IPS-20b (cell line): ENCODE results near the gene CYP19A1.

Experiments used
- H3K27ac ChIP-seq: one replicate; pipeline ENCODE4 v1.5.1; 2013; ENCODE audit warnings: low read length
- H3K27me3 ChIP-seq: 2 replicates; pipeline ENCODE4 v1.6.1; 2013; ENCODE audit warnings: mild to moderate bottlenecking, low read length, inconsistent platforms; ENCODE audit not compliant: insufficient read depth
- H3K36me3 ChIP-seq: 2 replicates; pipeline ENCODE4 v1.6.1; 2013; ENCODE audit warnings: low read depth, mild to moderate bottlenecking, inconsistent platforms, low read length, moderate library complexity; ENCODE audit not compliant: insufficient read depth
- H3K4me1 ChIP-seq: 2 replicates; pipeline ENCODE4 v1.6.1; 2013; ENCODE audit warnings: mild to moderate bottlenecking, control low read depth, inconsistent platforms, low read length, moderate library complexity; ENCODE audit not compliant: insufficient read depth
- H3K4me3 ChIP-seq: 2 replicates; pipeline ENCODE4 v1.5.1; 2013; ENCODE audit warnings: mild to moderate bottlenecking, low read length, inconsistent platforms
- H3K9ac ChIP-seq: 2 replicates; pipeline ENCODE4 v1.6.1; 2013; ENCODE audit warnings: low read depth, mild to moderate bottlenecking, inconsistent platforms, low read length, moderate library complexity
- H3K9me3 ChIP-seq: 2 replicates; pipeline ENCODE4 v1.6.1; 2013; ENCODE audit warnings: mild to moderate bottlenecking, low read depth, low read length, inconsistent platforms; ENCODE audit not compliant: insufficient read depth

CYP19A1 gene

GRCh38 chr15:51338496-51338895 is at the start of gene CYP19A1:
CYP19A1 (minus strand) TSS chr15:51338596; CDS start chr15:51242912, 95,684 bp downstream.
- H3K9me3 ChIP-seq: no peaks in the 10 kb centered on the region
- peaks cover 51% of the 10 kb centered on the region for H3K27me3 ChIP-seq
- H3K36me3 ChIP-seq: no peaks in the 10 kb centered on the region
- H3K4me1 ChIP-seq: no peaks in the 10 kb centered on the region
- H3K27ac ChIP-seq: no peak within 1 kb of the TSS
- H3K9ac ChIP-seq: no peak within 1 kb of the TSS
- H3K4me3 ChIP-seq: no peak within 1 kb of the TSS

- Histone ChIP-seq H3K4me1 (peaks cover 14% of the 10 kb centered on the region; the same call in 1 of the 2 replicates), H3K9ac (no peak overlapping the region), H3K36me3 (no peaks in the 10 kb centered on the region), H3K4me3 (no peak overlapping the region), H3K9me3 (no peaks in the 10 kb centered on the region; the same call in 1 of the 2 replicates), H3K27ac (no peak overlapping the region), H3K27me3 (no peaks in the 10 kb centered on the region)
These were observed 49.3 kb upstream of the CYP19A1 start for GRCh38 chr15:51387699-51388041.

GRCh38 chr15:51386960-51387698 is 48.7 kb upstream of the CYP19A1 start:
- Histone ChIP-seq H3K27ac (no peak overlapping the region), H3K4me3 (no peak overlapping the region), H3K9me3 (no peaks in the 10 kb centered on the region; the same call in 1 of the 2 replicates), H3K4me1 (peaks cover 14% of the 10 kb centered on the region; the same call in 1 of the 2 replicates), H3K9ac (no peak overlapping the region), H3K36me3 (no peaks in the 10 kb centered on the region), H3K27me3 (no peaks in the 10 kb centered on the region)

GRCh38 chr15:51386486-51386885 is 48.1 kb upstream of the CYP19A1 start:
- Histone ChIP-seq H3K9ac (no peak overlapping the region), H3K4me3 (no peak overlapping the region), H3K27ac (no peak overlapping the region), H3K9me3 (no peaks in the 10 kb centered on the region), H3K36me3 (no peaks in the 10 kb centered on the region), H3K4me1 (peaks cover 10% of the 10 kb centered on the region; the same call in 1 of the 2 replicates), H3K27me3 (no peaks in the 10 kb centered on the region)

GRCh38 chr15:51386029-51386428 is 47.6 kb upstream of the CYP19A1 start:
- H3K36me3 ChIP-seq: no peaks in the 10 kb centered on the region
- H3K4me1 ChIP-seq: peaks cover 6% of the 10 kb centered on the region; the same call in 1 of the 2 replicates
- no peak overlapping the region for H3K9ac ChIP-seq
- no peak overlapping the region for H3K4me3 ChIP-seq
- H3K27ac ChIP-seq: no peak overlapping the region
- H3K9me3 ChIP-seq: no peaks in the 10 kb centered on the region
- H3K27me3 ChIP-seq: no peaks in the 10 kb centered on the region

GRCh38 chr15:51382787-51383186 is 44.4 kb upstream of the CYP19A1 start:
- Histone ChIP-seq H3K27ac (no peak overlapping the region), H3K4me1 (no peaks in the 10 kb centered on the region; the same call in 1 of the 2 replicates), H3K9me3 (no peaks in the 10 kb centered on the region), H3K9ac (no peak overlapping the region), H3K4me3 (no peak overlapping the region), H3K27me3 (no peaks in the 10 kb centered on the region), H3K36me3 (no peaks in the 10 kb centered on the region)

- H3K4me3 ChIP-seq: no peak overlapping the region
- no peaks in the 10 kb centered on the region; the same call in 1 of the 2 replicates for H3K4me1 ChIP-seq
- H3K9ac ChIP-seq: no peak overlapping the region
- no peak overlapping the region for H3K27ac ChIP-seq
- no peaks in the 10 kb centered on the region for H3K27me3 ChIP-seq
- no peaks in the 10 kb centered on the region for H3K9me3 ChIP-seq
- H3K36me3 ChIP-seq: no peaks in the 10 kb centered on the region
These were observed 42.8 kb upstream of the CYP19A1 start for GRCh38 chr15:51380999-51381806.

GRCh38 chr15:51379390-51379789 is 41.0 kb upstream of the CYP19A1 start:
- Histone ChIP-seq H3K9me3 (no peaks in the 10 kb centered on the region), H3K9ac (no peak overlapping the region), H3K4me3 (no peak overlapping the region), H3K36me3 (no peaks in the 10 kb centered on the region), H3K27ac (no peak overlapping the region), H3K4me1 (no peaks in the 10 kb centered on the region; the same call in 1 of the 2 replicates), H3K27me3 (no peaks in the 10 kb centered on the region)

GRCh38 chr15:51378406-51378805 is 40.0 kb upstream of the CYP19A1 start:
- no peaks in the 10 kb centered on the region for H3K27me3 ChIP-seq

GRCh38 chr15:51377038-51377786 is 38.8 kb upstream of the CYP19A1 start:
- H3K36me3 ChIP-seq: no peaks in the 10 kb centered on the region
- no peaks in the 10 kb centered on the region for H3K9me3 ChIP-seq
- no peak overlapping the region for H3K4me3 ChIP-seq
- no peak overlapping the region for H3K27ac ChIP-seq
- H3K27me3 ChIP-seq: no peaks in the 10 kb centered on the region
- H3K4me1 ChIP-seq: no peaks in the 10 kb centered on the region
- H3K9ac ChIP-seq: no peak overlapping the region

More at GRCh38 chr15:51378406-51378805, 40.0 kb upstream of the CYP19A1 start:
- Histone ChIP-seq H3K4me3 (no peak overlapping the region), H3K9ac (no peak overlapping the region), H3K4me1 (no peaks in the 10 kb centered on the region; the same call in 1 of the 2 replicates), H3K36me3 (no peaks in the 10 kb centered on the region), H3K27ac (no peak overlapping the region), H3K9me3 (no peaks in the 10 kb centered on the region)

GRCh38 chr15:51375966-51376640 is 37.7 kb upstream of the CYP19A1 start:
- Histone ChIP-seq H3K4me3 (no peak overlapping the region), H3K36me3 (no peaks in the 10 kb centered on the region), H3K9me3 (no peaks in the 10 kb centered on the region), H3K4me1 (no peaks in the 10 kb centered on the region), H3K9ac (no peak overlapping the region), H3K27ac (no peak overlapping the region), H3K27me3 (no peaks in the 10 kb centered on the region)
